Thyroid gland (tissue), 4 donors: ENCODE measurements around the gene GPRC5D.

Experiments used
- POLR2A ChIP-seq, 2 donors: fragments of 450-650 bp; IDR thresholded peaks; one replicate each; pipeline ENCODE4 v1.6.1; 2017; ENCODE audit warnings: antibody characterized with exemption in 2 of 2, mild to moderate bottlenecking in 2 of 2, moderate library complexity in 1 of 2
- TF ChIP-seq, protein P1 (sequence below), 6 experiments: fragments of 200-600 bp in 3 of 6; fragments of 450-650 bp in 3 of 6; sonication (generic) in 3 of 6; IDR thresholded peaks; one replicate each; pipeline ENCODE4 v1.5.1; 2016 to 2019; ENCODE audit warnings: antibody characterized with exemption in 6 of 6, mild to moderate bottlenecking in 2 of 6, inconsistent platforms in 1 of 6, moderate library complexity in 1 of 6

- no peak for TF ChIP-seq POLR2A (IDR thresholded peaks at IDR 0.05)
- TF ChIP-seq, protein P1, sequence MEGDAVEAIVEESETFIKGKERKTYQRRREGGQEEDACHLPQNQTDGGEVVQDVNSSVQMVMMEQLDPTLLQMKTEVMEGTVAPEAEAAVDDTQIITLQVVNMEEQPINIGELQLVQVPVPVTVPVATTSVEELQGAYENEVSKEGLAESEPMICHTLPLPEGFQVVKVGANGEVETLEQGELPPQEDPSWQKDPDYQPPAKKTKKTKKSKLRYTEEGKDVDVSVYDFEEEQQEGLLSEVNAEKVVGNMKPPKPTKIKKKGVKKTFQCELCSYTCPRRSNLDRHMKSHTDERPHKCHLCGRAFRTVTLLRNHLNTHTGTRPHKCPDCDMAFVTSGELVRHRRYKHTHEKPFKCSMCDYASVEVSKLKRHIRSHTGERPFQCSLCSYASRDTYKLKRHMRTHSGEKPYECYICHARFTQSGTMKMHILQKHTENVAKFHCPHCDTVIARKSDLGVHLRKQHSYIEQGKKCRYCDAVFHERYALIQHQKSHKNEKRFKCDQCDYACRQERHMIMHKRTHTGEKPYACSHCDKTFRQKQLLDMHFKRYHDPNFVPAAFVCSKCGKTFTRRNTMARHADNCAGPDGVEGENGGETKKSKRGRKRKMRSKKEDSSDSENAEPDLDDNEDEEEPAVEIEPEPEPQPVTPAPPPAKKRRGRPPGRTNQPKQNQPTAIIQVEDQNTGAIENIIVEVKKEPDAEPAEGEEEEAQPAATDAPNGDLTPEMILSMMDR (IDR thresholded peaks at IDR 0.05) = no peak
Measured at GRCh38 chr12:12915656-12916055, 36.3 kb downstream of the GPRC5D start.
